ENCODE data around the gene HOXD3. TPM values are rescaled to one million over a fixed set of nuclear protein-coding genes. Genes with fewer than 3 reads are reported as not detected.
A peak's percentile ranks its signal among the peaks of the same experiment; 100 is the strongest.

Gene HOXD3
- total RNA-seq, 1 donor from 2014 or later = not detected

DNA sequence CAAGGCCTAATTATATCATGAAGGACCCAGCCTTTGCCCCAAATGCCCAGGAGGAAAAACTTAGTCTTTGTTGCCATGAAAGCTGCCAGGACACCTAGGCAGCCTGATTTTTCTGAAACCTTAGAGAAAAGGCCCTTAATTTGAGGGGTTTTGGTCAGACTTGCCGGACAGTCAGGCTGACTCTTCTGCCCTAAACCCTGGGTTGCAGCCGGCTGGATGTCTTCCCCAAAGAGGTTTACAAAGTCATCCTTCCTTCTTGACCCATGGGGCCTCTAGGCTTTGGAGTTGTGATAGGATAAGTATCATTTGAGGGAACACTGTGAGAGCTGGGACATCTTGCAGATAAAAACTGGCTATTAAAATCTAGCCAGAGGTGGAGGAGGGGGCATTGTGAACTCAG is 28.9 kb downstream of the HOXD3 start:
- no peak overlapping the region for H3K27ac ChIP-seq (replicated peaks)
- H3K36me3 ChIP-seq = no peaks in the 10 kb centered on the region
- intact Hi-C loops (cut with micrococcal nuclease) = no loop called here
- no peak overlapping the region for H3K4me3 ChIP-seq
- H3K27me3 ChIP-seq (ENCODE audit: low read depth) = peaks cover 100% of the 10 kb centered on the region
- DNase-seq = no peak
- H3K9me3 ChIP-seq (replicated peaks) = no peaks in the 10 kb centered on the region
- peaks cover 33% of the 10 kb centered on the region for H3K4me1 ChIP-seq
- no peak for TF ChIP-seq CTCF (IDR thresholded peaks at IDR 0.05; ENCODE audit: borderline replicate concordance)

GRCh38 chr2:176187200-176187898 is 30.2 kb downstream of the HOXD3 start:
- H3K4me1 ChIP-seq = peaks cover 33% of the 10 kb centered on the region
- H3K27me3 ChIP-seq (ENCODE audit: low read depth) = peaks cover 100% of the 10 kb centered on the region
- DNase-seq = no peak
- TF ChIP-seq CTCF (IDR thresholded peaks at IDR 0.05; ENCODE audit: borderline replicate concordance) = no peak
- peak overlapping the region; percentile 67 for H3K4me3 ChIP-seq
- H3K27ac ChIP-seq (replicated peaks) = no peak overlapping the region
- no peaks in the 10 kb centered on the region for H3K36me3 ChIP-seq
- intact Hi-C loops (cut with micrococcal nuclease) = no loop called here
- H3K9me3 ChIP-seq (replicated peaks) = no peaks in the 10 kb centered on the region

GRCh38 chr2:176187899-176188773 is 31.0 kb downstream of the HOXD3 start, which contains the start of gene HOXD1:
Gene HOXD1, plus strand, starts transcription at chr2:176188668. Its CDS starts 134 bp downstream, at chr2:176188802.
- intact Hi-C loops (cut with micrococcal nuclease) = no loop called here
- Histone ChIP-seq H3K36me3 (no peaks in the 10 kb centered on the region), H3K4me1 (peaks cover 33% of the 10 kb centered on the region), H3K27ac (replicated peaks) (no peak within 1 kb of the TSS), H3K4me3 (peak within 1 kb of the TSS; percentile 67), H3K9me3 (replicated peaks) (no peaks in the 10 kb centered on the region), H3K27me3 (ENCODE audit: low read depth) (peaks cover 100% of the 10 kb centered on the region)
- DNase-seq = no peak
- TF ChIP-seq CTCF (IDR thresholded peaks at IDR 0.05; ENCODE audit: borderline replicate concordance) = no peak

DNA sequence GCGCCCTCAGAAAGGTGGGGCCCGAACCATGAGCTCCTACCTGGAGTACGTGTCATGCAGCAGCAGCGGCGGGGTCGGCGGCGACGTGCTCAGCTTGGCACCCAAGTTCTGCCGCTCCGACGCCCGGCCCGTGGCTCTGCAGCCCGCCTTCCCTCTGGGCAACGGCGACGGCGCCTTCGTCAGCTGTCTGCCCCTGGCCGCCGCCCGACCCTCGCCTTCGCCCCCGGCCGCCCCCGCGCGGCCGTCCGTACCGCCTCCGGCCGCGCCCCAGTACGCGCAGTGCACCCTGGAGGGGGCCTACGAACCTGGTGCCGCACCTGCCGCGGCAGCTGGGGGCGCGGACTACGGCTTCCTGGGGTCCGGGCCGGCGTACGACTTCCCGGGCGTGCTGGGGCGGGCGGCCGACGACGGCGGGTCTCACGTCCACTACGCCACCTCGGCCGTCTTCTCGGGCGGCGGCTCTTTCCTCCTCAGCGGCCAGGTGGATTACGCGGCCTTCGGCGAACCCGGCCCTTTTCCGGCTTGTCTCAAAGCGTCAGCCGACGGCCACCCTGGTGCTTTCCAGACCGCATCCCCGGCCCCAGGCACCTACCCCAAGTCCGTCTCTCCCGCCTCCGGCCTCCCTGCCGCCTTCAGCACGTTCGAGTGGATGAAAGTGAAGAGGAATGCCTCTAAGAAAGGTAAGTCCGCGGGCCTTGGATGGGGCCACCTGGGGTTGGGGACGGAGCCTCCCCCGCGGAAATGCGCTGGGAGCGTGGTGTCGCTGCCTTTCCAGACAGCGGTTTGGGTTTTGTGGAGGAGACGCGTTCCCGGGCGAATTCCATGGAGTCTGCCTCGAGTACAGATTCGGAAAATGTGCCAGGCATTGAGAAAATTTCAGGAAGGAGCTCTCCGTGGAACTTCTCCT is 31.9 kb downstream of the HOXD3 start:
- H3K4me3 ChIP-seq = peak overlapping the region; percentile 67
- intact Hi-C loops (cut with micrococcal nuclease) = no loop called here
- H3K4me1 ChIP-seq = peaks cover 33% of the 10 kb centered on the region
- H3K9me3 ChIP-seq (replicated peaks) = no peaks in the 10 kb centered on the region
- peaks cover 100% of the 10 kb centered on the region for H3K27me3 ChIP-seq (ENCODE audit: low read depth)
- TF ChIP-seq CTCF (IDR thresholded peaks at IDR 0.05; ENCODE audit: borderline replicate concordance) = no peak
- H3K27ac ChIP-seq (replicated peaks) = no peak overlapping the region
- no peak for DNase-seq
- no peaks in the 10 kb centered on the region for H3K36me3 ChIP-seq

All from left ventricle myocardium inferior (tissue), 1 donor.